Measurements from ENCODE around the gene UPF1.
"Not testable (repeated sequence)": the region's sequence is repeated elsewhere in the genome, so short reads cannot be mapped to it uniquely, and the experiment has no call there.

DNA sequence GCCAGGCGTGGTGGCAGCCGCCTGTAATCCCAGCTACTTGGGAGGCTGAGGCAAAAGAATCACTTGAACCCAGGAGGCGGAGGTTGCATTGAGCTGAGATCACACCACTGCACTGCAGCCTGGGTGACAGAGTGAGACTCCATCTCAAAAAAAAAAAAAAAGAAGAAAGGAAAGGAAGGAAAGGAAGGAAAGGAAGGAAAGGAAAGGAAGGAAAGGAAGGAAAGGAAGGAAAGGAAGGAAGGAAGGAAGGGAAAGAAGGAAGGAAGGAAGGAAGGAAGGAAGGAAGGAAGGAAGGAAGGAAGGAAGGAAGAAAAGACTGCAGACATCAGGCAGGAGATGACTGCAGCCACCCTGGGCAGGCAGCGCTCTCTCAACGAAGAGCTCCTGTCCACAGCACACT is 70.8 kb downstream of the UPF1 start:
- TF ChIP-seq, protein P1, sequence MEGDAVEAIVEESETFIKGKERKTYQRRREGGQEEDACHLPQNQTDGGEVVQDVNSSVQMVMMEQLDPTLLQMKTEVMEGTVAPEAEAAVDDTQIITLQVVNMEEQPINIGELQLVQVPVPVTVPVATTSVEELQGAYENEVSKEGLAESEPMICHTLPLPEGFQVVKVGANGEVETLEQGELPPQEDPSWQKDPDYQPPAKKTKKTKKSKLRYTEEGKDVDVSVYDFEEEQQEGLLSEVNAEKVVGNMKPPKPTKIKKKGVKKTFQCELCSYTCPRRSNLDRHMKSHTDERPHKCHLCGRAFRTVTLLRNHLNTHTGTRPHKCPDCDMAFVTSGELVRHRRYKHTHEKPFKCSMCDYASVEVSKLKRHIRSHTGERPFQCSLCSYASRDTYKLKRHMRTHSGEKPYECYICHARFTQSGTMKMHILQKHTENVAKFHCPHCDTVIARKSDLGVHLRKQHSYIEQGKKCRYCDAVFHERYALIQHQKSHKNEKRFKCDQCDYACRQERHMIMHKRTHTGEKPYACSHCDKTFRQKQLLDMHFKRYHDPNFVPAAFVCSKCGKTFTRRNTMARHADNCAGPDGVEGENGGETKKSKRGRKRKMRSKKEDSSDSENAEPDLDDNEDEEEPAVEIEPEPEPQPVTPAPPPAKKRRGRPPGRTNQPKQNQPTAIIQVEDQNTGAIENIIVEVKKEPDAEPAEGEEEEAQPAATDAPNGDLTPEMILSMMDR (IDR thresholded peaks at IDR 0.05; ENCODE audit: insufficient read depth, low read depth, low read length): not testable (repeated sequence)
- not testable (repeated sequence) for TF ChIP-seq EZH2 (IDR thresholded peaks at IDR 0.05; ENCODE audit: insufficient read depth, low read length)

Data from astrocyte (in vitro differentiated cells and primary cell).